Activated CD4-positive, alpha-beta memory T cell treated with anti-CD3 and anti-CD28 coated beads for 36 hours (primary cell): ENCODE measurements around the gene TMEM221. TPM values are rescaled to one million over a fixed set of nuclear protein-coding genes. Genes with fewer than 3 reads are reported as not detected.

ENCODE experiments used
- CTCF ChIA-PET: fragments of 350-600 bp; sonication (Branson Sonifier 250); formaldehyde crosslinking; loops from one replicate; lab custom pipeline; 2021; ENCODE audit warnings: antibody characterized with exemption, inconsistent platforms; lab: Charles Lee
- POLR2A ChIA-PET: fragments of 350-600 bp; sonication (Branson Sonifier 250); formaldehyde crosslinking; loops from one replicate; lab custom pipeline; 2021; ENCODE audit warnings: antibody characterized with exemption; lab: Charles Lee
- DNase-seq: peaks from one replicate; pipeline ENCODE4 v3.0.0-alpha.2; 2020
- H3K27ac Mint-ChIP-seq: one replicate; pipeline ENCODE4 v1.8.0; 2021; ENCODE audit warnings: mixed read lengths
- H3K27me3 Mint-ChIP-seq: one replicate; pipeline ENCODE4 v1.8.0; 2021; ENCODE audit warnings: mixed read lengths
- H3K36me3 Mint-ChIP-seq: one replicate; pipeline ENCODE4 v1.8.0; 2021; ENCODE audit warnings: mixed read lengths
- H3K4me1 Mint-ChIP-seq: one replicate; pipeline ENCODE4 v1.8.0; 2021; ENCODE audit warnings: low read depth, mixed read lengths
- H3K4me3 Mint-ChIP-seq: one replicate; pipeline ENCODE4 v1.8.0; 2021; ENCODE audit warnings: mild to moderate bottlenecking, mixed read lengths
- H3K9me3 Mint-ChIP-seq: one replicate; pipeline ENCODE4 v1.8.0; 2021; ENCODE audit warnings: mixed read lengths
- intact Hi-C: fragments of 100-400 bp; cut with micrococcal nuclease; formaldehyde crosslinking; loops from one replicate; pipeline ENCODE4 v1.15.1; 2023
- total RNA-seq, 2 experiments: library from RNA; stranded (reverse); gene quantifications; one replicate each; pipeline ENCODE4 v1.2.3, GENCODE V29; 2021

The TMEM221 gene
- total RNA-seq, 2 experiments from 2014 or later = not detected

- ChIA-PET POLR2A (no interaction called here), CTCF (interaction anchor here (0.5 to 1.3 kb wide), 4 partner anchors 9 to 370 kb away, joined by 3 to 4 read pairs (median 3); no protein-coding TSS in a partner anchor)
- peaks cover 36% of the 10 kb centered on the region for H3K27me3 Mint-ChIP-seq
- H3K4me3 Mint-ChIP-seq = no peak overlapping the region
- no peak for DNase-seq
- peaks cover 8% of the 10 kb centered on the region for H3K4me1 Mint-ChIP-seq
- H3K9me3 Mint-ChIP-seq = no peaks in the 10 kb centered on the region
- H3K36me3 Mint-ChIP-seq = no peaks in the 10 kb centered on the region
- H3K27ac Mint-ChIP-seq = no peak overlapping the region
- intact Hi-C loops = no loop called here
Measured at GRCh38 chr19:17455308-17456123, 7.0 kb upstream of the TMEM221 start.

DNA sequence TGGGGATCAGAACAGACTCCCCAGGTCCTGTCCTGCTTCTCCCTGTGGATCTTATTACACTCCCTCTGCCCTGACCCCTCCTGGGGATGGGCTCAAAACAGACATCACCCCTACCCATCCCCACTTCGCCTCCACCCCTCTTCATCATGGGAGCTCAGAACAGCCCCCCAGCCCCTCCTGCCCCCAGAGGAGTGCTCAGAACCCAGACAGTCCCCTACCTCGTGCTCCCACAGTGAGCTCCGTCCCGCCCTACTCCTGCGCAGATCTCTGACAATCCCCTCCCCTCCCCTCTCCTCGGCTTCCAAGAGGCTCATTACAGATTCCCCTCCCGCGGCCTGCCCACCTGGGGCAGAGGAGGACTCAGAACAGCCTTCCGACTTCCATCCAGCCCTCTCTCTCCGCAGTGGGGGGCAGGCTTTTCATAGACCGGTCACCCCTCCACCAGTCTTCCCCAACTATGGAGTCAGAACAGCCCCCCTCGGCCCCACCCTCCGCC lies 6.2 kb upstream of the TMEM221 start:
- no peak overlapping the region for H3K4me3 Mint-ChIP-seq
- no peaks in the 10 kb centered on the region for H3K36me3 Mint-ChIP-seq
- H3K27me3 Mint-ChIP-seq = peaks cover 36% of the 10 kb centered on the region
- no peak overlapping the region for H3K27ac Mint-ChIP-seq
- CTCF ChIA-PET = interaction anchor here (0.5 to 1.6 kb wide), 9 partner anchors 10 to 406 kb away, joined by 3 to 9 read pairs (median 3); no protein-coding TSS in a partner anchor
- intact Hi-C loops = loop anchor here (5.0 kb wide), 1 partner anchor 103 kb away; the partner anchor contains the start of gene COLGALT1
- DNase-seq = no peak
- POLR2A ChIA-PET = interaction anchor here (1.2 kb wide), 1 partner anchor 36 kb away, joined by 3 read pairs; no protein-coding TSS in a partner anchor
- no peaks in the 10 kb centered on the region for H3K9me3 Mint-ChIP-seq
- H3K4me1 Mint-ChIP-seq = peaks cover 16% of the 10 kb centered on the region

DNA sequence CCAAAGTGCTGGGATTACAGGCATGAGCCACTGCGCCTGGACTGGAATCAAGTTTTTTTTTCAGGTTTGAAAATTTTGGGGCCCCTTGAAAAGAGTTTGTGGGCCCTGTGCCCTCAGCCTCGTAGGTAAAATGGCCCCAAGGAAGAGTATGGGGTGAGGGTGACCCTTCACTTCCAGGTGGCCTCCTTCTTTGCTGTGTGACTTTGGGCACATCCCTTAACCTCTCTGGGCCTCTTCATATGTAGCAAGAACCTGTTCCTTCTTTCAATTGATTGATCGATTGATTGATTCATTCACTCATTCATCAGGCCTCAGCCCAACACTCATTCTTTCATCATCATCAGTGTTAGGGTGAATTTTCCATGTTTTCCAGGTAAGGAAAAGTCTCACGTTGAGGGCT lies 3.4 kb upstream of the TMEM221 start:
- CTCF ChIA-PET = no interaction called here
- Mint-ChIP-seq H3K9me3 (no peaks in the 10 kb centered on the region), H3K27me3 (peaks cover 34% of the 10 kb centered on the region), H3K36me3 (no peaks in the 10 kb centered on the region), H3K4me3 (no peak overlapping the region), H3K4me1 (peaks cover 16% of the 10 kb centered on the region), H3K27ac (no peak overlapping the region)
- intact Hi-C loops = loop anchor here (5.0 kb wide), 1 partner anchor 105 kb away; the partner anchor contains the start of gene COLGALT1
- POLR2A ChIA-PET = no interaction called here
- DNase-seq = no peak

DNA sequence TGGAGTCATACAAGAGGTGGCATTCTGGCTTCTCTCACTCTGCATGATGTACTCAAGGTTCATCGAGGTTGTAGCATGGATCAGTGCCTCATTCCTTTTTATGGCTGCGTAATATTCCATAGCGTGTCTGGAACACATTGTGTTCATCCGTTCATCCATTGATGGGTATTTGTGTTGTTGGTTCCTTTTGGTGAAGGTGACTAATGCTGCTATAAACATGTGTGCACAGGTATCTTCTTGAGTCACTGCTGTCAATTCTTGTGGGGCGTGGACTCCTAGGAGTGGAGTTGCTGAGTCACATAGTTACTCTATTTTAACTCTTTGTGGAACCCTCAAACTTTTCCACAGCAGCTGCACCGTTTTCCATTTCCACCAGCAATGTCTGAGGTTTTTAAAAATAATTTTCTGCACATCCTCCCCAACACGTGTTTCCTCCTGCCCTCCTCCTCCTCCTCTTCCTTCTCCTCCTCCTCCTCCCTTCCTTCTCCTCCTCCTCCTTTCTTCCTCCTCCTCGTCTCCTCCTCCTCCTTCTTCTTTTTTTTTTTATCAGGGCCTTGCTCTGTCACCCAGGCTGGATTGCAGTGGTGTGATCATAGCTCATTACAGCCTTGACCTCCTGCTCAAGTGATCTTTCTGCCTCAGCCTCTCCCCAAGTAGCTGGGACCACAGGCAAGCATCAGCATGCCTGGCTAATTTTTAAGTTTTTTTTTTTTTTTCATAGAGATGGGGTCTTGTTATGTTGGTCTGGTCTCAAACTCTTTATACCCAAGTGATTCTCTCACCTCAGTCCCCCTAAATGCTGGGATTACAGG lies 2.0 kb upstream of the TMEM221 start:
- ChIA-PET CTCF (interaction anchor here (0.6 to 0.8 kb wide), 2 partner anchors 106 to 409 kb away, joined by 3 read pairs; partner anchors contain the start of gene RPL18A), POLR2A (no interaction called here)
- H3K4me3 Mint-ChIP-seq = peak overlapping the region; percentile 28
- intact Hi-C loops = loop anchor here (1.0 to 5.0 kb wide), 2 partner anchors 16 to 107 kb away; partner anchors contain the start of gene COLGALT1
- H3K36me3 Mint-ChIP-seq = no peaks in the 10 kb centered on the region
- H3K27me3 Mint-ChIP-seq = peaks cover 24% of the 10 kb centered on the region
- peaks cover 16% of the 10 kb centered on the region for H3K4me1 Mint-ChIP-seq
- H3K27ac Mint-ChIP-seq = peak overlapping the region; percentile 11
- peak; percentile 73 for DNase-seq
- H3K9me3 Mint-ChIP-seq = no peaks in the 10 kb centered on the region

GRCh38 chr19:17447704-17448130 lies 751 bp downstream of the TMEM221 start:
- Mint-ChIP-seq H3K27ac (no peak overlapping the region), H3K27me3 (peaks cover 11% of the 10 kb centered on the region), H3K36me3 (no peaks in the 10 kb centered on the region), H3K4me1 (peaks cover 12% of the 10 kb centered on the region), H3K9me3 (no peaks in the 10 kb centered on the region), H3K4me3 (no peak overlapping the region)
- no peak for DNase-seq
- ChIA-PET POLR2A (no interaction called here), CTCF (interaction anchor here (0.8 to 2.0 kb wide), 5 partner anchors 18 to 130 kb away, joined by 3 to 6 read pairs (median 3); no protein-coding TSS in a partner anchor)
- intact Hi-C loops = no loop called here

DNA sequence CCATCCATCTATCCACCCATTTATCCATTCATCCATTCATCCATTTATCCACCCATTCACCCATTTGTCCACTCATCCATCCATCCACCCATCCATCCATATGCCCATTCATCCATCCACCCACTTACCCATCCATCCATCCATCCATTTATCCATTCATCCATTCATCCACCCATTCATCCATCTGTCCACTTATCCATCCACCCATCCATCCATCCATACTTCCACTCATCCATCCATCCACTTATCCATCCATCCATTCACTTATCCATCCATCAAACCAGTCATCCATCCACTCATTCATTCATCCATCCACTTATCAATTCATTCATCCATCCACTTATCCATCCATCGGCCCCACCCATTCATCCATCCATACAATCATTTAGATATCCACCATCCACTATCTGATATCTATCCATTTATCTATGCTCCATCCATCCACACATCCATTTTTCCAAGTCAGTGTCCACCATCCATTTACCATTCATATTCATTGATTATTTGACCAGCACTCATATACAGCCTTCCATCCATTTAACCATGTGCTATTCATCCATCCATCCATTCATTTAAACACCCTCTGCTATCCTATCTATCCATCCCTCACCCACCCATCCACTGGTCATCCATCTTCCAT lies 2.8 kb downstream of the TMEM221 start:
- intact Hi-C loops = no loop called here
- H3K4me1 Mint-ChIP-seq = peaks cover 9% of the 10 kb centered on the region
- DNase-seq = no peak
- peaks cover 11% of the 10 kb centered on the region for H3K27me3 Mint-ChIP-seq
- H3K4me3 Mint-ChIP-seq = no peak overlapping the region
- peaks cover 4% of the 10 kb centered on the region for H3K9me3 Mint-ChIP-seq
- CTCF ChIA-PET = interaction anchor here (0.9 kb wide), 1 partner anchor 9 kb away, joined by 4 read pairs; no protein-coding TSS in a partner anchor
- no peaks in the 10 kb centered on the region for H3K36me3 Mint-ChIP-seq
- POLR2A ChIA-PET = interaction anchor here (1.6 kb wide), 1 partner anchor 39 kb away, joined by 3 read pairs; no protein-coding TSS in a partner anchor
- H3K27ac Mint-ChIP-seq = no peak overlapping the region

DNA sequence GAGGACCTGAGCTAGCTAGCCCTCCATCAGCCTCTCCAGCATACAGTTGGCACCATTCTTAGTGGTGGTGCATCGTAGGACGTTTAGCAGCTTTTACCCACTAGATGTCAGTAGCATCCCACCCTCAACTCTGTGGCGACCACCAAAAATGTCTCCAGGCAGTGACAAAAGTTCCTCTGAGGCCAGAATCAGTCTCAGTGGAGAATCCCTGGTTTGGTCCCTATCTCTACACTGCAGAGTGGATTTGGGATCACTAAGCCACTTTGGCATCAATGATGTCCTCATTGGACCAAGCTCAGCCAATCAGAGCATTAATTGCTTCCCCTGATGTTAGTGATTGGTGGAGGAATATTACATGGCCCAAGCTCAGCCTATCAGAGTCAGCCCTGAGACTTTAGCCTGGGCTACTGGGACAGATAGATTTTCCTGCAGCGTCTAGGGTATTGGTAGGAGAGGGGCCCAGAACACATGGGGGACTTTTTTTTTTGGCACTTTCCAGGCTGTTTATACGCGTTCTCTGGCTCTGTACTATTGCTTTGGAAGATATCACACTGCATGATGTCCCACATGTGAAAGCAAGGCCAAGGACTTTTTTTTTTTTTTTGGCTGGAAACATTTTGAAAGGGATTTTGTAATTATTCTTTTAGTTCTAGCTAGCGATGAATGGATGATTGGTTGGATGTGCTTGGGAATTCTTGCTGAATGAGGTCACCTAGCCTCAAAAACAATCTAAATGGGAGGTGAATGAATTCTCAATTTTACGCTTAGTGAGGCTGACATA lies 7.0 kb downstream of the TMEM221 start:
- no peaks in the 10 kb centered on the region for H3K27me3 Mint-ChIP-seq
- H3K9me3 Mint-ChIP-seq = peaks cover 4% of the 10 kb centered on the region
- ChIA-PET CTCF (interaction anchor here (0.6 to 2.5 kb wide), 14 partner anchors 9 to 165 kb away, joined by 3 to 23 read pairs (median 4); partner anchors contain the start of genes BST2 and MVB12A), POLR2A (interaction anchor here (0.7 kb wide), 1 partner anchor 333 kb away, joined by 3 read pairs; no protein-coding TSS in a partner anchor)
- DNase-seq = peak; percentile 29
- H3K4me3 Mint-ChIP-seq = no peak overlapping the region
- H3K27ac Mint-ChIP-seq = no peak overlapping the region
- intact Hi-C loops = no loop called here
- H3K36me3 Mint-ChIP-seq = no peaks in the 10 kb centered on the region
- no peaks in the 10 kb centered on the region for H3K4me1 Mint-ChIP-seq

GRCh38 chr19:17436874-17437267 lies 11.6 kb downstream of the TMEM221 start:
- Mint-ChIP-seq H3K4me1 (no peaks in the 10 kb centered on the region), H3K36me3 (no peaks in the 10 kb centered on the region), H3K27ac (no peak overlapping the region), H3K4me3 (no peak overlapping the region), H3K9me3 (peaks cover 4% of the 10 kb centered on the region), H3K27me3 (no peaks in the 10 kb centered on the region)
- ChIA-PET POLR2A (no interaction called here), CTCF (no interaction called here)
- intact Hi-C loops = no loop called here
- DNase-seq = no peak

DNA sequence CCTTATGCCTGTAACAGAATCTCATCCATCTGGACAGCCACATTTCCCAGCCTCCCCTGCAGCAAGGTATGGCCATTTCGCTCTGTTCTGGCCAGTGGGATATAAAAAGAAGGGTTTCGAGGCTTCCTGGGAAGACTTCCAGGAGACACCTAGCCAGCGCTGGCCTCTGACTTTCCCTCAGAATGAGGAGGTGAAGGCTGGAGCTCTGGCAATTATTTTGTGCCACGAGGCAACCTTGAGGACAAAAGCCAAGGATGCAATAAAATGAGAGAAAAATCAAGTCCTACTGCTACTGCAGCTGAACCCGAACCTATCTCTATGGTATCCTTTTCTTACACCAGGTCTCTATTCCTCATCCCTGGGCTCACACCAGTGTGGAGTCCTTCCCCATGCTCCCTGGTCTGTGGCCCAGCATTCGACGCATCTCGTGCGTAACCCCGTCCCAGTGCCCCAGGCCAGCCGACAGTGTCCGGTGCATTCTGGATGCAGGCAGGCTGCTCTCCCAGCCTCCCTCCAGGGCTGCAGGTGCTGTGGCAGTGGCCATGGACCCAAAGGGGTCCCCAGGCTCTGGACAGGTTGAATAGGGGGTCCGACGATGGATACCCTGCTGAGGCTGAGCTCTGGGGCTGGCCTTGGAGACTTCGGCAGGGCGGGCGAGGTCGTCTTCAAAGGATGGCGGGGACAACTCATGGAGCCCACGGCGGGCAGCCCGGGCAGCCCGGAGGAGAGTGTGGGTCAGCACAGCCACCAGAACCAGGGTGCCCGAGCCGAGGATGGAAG lies 12.2 kb downstream of the TMEM221 start:
- Mint-ChIP-seq H3K36me3 (no peaks in the 10 kb centered on the region), H3K27me3 (no peaks in the 10 kb centered on the region)

GRCh38 chr19:17435218-17435617 lies 13.2 kb downstream of the TMEM221 start:
- no peak for DNase-seq
- Mint-ChIP-seq H3K27me3 (no peaks in the 10 kb centered on the region), H3K9me3 (no peaks in the 10 kb centered on the region), H3K27ac (no peak overlapping the region), H3K4me1 (no peaks in the 10 kb centered on the region), H3K36me3 (no peaks in the 10 kb centered on the region), H3K4me3 (no peak overlapping the region)
- CTCF ChIA-PET = no interaction called here
- intact Hi-C loops = no loop called here
- POLR2A ChIA-PET = no interaction called here

More for the DNA sequence above, 12.2 kb downstream of the TMEM221 start:
- intact Hi-C loops = no loop called here
- no peak for DNase-seq
- Mint-ChIP-seq H3K4me1 (no peaks in the 10 kb centered on the region), H3K9me3 (no peaks in the 10 kb centered on the region), H3K27ac (no peak overlapping the region), H3K4me3 (no peak overlapping the region)
- ChIA-PET CTCF (no interaction called here), POLR2A (no interaction called here)
